ENCODE results near the gene STAT4.

STAT4 gene, protein sequence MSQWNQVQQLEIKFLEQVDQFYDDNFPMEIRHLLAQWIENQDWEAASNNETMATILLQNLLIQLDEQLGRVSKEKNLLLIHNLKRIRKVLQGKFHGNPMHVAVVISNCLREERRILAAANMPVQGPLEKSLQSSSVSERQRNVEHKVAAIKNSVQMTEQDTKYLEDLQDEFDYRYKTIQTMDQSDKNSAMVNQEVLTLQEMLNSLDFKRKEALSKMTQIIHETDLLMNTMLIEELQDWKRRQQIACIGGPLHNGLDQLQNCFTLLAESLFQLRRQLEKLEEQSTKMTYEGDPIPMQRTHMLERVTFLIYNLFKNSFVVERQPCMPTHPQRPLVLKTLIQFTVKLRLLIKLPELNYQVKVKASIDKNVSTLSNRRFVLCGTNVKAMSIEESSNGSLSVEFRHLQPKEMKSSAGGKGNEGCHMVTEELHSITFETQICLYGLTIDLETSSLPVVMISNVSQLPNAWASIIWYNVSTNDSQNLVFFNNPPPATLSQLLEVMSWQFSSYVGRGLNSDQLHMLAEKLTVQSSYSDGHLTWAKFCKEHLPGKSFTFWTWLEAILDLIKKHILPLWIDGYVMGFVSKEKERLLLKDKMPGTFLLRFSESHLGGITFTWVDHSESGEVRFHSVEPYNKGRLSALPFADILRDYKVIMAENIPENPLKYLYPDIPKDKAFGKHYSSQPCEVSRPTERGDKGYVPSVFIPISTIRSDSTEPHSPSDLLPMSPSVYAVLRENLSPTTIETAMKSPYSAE

GRCh38 chr2:191150600-191151330 is at the start of gene STAT4:
TSS of gene STAT4 (minus strand) at chr2:191150994. CDS start at chr2:191148203, 2,791 bp downstream.
- ChIA-PET POLR2A (interaction anchor here (0.5 kb wide), 1 partner anchor 621 kb away, joined by 3 read pairs; no protein-coding TSS in a partner anchor), CTCF (interaction anchor here (0.6 to 1.5 kb wide), 5 partner anchors 13 to 300 kb away, joined by 3 to 10 read pairs (median 3); no protein-coding TSS in a partner anchor)
- peak within 1 kb of the TSS; percentile 35 for H3K4me3 ChIP-seq (ENCODE audit: low read depth, low read length)
- no peaks in the 10 kb centered on the region for H3K36me3 ChIP-seq (ENCODE audit: control insufficient read depth in 2 of 2, insufficient read depth in 1 of 2, low read length in 2 of 2)
- no peaks in the 10 kb centered on the region for H3K9me3 ChIP-seq (ENCODE audit: control insufficient read depth, insufficient read depth, low read depth, low read length)
- no peaks in the 10 kb centered on the region for H3K4me1 ChIP-seq (ENCODE audit: control insufficient read depth, insufficient read depth, low read length)
- H3K27ac ChIP-seq (ENCODE audit: extremely low read depth, low read depth, low read length) = no peak within 1 kb of the TSS; the same call in 1 of the 2 replicates
- TF ChIP-seq ZBTB26 (tag by site-specific recombination; optimal IDR thresholded peaks at IDR 0.05) (peak; percentile 37), ZNF600 (tag by site-specific recombination; IDR thresholded peaks at IDR 0.05) (0 out of 2 replicates have a peak, but pooled peaks have one; percentile 56), ZNF335 (tag by site-specific recombination; conservative IDR thresholded peaks at IDR 0.05) (peak; percentile 76), ZNF660 (tag by site-specific recombination; IDR thresholded peaks at IDR 0.05) (no peak), ZBTB8A (tag by site-specific recombination; IDR thresholded peaks at IDR 0.05) (peak; percentile 69), TRIM28 (IDR thresholded peaks at IDR 0.05; ENCODE audit: borderline replicate concordance, low read length) (peak; percentile 70; the same call in 1 of the 2 replicates), GLIS2 (tag by site-specific recombination; IDR thresholded peaks at IDR 0.05) (no peak), ZBTB48 (tag by site-specific recombination; IDR thresholded peaks at IDR 0.05) (peak; percentile 85), ZBTB20 (tag by site-specific recombination; IDR thresholded peaks at IDR 0.05) (peak; percentile 40; the same call in 1 of the 2 replicates), ZNF544 (tag by site-specific recombination; IDR thresholded peaks at IDR 0.05) (no peak), ZNF624 (tag by site-specific recombination; IDR thresholded peaks at IDR 0.05) (no peak), SP2 (tag by site-specific recombination; IDR thresholded peaks at IDR 0.05) (peak; percentile 32; the same call in 1 of the 2 replicates), MZF1 (tag by site-specific recombination; IDR thresholded peaks at IDR 0.05; ENCODE audit: borderline replicate concordance) (0 out of 2 replicates have a peak, but pooled peaks have one; percentile 29), ZNF501 (tag by site-specific recombination; IDR thresholded peaks at IDR 0.05) (no peak), ZFHX2 (tag by site-specific recombination; conservative IDR thresholded peaks at IDR 0.05) (peak; percentile 16; the same call in 1 of the 2 replicates), ZEB2 (tag by site-specific recombination; IDR thresholded peaks at IDR 0.05) (0 out of 2 replicates have a peak, but pooled peaks have one; percentile 44)
- TF ChIP-seq, protein P1, sequence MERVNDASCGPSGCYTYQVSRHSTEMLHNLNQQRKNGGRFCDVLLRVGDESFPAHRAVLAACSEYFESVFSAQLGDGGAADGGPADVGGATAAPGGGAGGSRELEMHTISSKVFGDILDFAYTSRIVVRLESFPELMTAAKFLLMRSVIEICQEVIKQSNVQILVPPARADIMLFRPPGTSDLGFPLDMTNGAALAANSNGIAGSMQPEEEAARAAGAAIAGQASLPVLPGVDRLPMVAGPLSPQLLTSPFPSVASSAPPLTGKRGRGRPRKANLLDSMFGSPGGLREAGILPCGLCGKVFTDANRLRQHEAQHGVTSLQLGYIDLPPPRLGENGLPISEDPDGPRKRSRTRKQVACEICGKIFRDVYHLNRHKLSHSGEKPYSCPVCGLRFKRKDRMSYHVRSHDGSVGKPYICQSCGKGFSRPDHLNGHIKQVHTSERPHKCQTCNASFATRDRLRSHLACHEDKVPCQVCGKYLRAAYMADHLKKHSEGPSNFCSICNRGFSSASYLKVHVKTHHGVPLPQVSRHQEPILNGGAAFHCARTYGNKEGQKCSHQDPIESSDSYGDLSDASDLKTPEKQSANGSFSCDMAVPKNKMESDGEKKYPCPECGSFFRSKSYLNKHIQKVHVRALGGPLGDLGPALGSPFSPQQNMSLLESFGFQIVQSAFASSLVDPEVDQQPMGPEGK (tag by site-specific recombination; IDR thresholded peaks at IDR 0.05) = peak; percentile 33; the same call in 1 of the 2 replicates
- TF ChIP-seq, protein P2, sequence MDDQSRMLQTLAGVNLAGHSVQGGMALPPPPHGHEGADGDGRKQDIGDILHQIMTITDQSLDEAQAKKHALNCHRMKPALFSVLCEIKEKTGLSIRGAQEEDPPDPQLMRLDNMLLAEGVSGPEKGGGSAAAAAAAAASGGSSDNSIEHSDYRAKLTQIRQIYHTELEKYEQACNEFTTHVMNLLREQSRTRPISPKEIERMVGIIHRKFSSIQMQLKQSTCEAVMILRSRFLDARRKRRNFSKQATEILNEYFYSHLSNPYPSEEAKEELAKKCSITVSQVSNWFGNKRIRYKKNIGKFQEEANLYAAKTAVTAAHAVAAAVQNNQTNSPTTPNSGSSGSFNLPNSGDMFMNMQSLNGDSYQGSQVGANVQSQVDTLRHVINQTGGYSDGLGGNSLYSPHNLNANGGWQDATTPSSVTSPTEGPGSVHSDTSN (CRISPR knock-in tag; IDR thresholded peaks at IDR 0.05) = 0 out of 2 replicates have a peak, but pooled peaks have one; percentile 22
- TF ChIP-seq, protein P3, sequence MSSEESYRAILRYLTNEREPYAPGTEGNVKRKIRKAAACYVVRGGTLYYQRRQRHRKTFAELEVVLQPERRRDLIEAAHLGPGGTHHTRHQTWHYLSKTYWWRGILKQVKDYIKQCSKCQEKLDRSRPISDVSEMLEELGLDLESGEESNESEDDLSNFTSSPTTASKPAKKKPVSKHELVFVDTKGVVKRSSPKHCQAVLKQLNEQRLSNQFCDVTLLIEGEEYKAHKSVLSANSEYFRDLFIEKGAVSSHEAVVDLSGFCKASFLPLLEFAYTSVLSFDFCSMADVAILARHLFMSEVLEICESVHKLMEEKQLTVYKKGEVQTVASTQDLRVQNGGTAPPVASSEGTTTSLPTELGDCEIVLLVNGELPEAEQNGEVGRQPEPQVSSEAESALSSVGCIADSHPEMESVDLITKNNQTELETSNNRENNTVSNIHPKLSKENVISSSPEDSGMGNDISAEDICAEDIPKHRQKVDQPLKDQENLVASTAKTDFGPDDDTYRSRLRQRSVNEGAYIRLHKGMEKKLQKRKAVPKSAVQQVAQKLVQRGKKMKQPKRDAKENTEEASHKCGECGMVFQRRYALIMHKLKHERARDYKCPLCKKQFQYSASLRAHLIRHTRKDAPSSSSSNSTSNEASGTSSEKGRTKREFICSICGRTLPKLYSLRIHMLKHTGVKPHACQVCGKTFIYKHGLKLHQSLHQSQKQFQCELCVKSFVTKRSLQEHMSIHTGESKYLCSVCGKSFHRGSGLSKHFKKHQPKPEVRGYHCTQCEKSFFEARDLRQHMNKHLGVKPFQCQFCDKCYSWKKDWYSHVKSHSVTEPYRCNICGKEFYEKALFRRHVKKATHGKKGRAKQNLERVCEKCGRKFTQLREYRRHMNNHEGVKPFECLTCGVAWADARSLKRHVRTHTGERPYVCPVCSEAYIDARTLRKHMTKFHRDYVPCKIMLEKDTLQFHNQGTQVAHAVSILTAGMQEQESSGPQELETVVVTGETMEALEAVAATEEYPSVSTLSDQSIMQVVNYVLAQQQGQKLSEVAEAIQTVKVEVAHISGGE (tag by site-specific recombination; conservative IDR thresholded peaks at IDR 0.05; ENCODE audit: low read depth) = peak; percentile 71; the same call in 1 of the 2 replicates
- TF ChIP-seq, protein P4, sequence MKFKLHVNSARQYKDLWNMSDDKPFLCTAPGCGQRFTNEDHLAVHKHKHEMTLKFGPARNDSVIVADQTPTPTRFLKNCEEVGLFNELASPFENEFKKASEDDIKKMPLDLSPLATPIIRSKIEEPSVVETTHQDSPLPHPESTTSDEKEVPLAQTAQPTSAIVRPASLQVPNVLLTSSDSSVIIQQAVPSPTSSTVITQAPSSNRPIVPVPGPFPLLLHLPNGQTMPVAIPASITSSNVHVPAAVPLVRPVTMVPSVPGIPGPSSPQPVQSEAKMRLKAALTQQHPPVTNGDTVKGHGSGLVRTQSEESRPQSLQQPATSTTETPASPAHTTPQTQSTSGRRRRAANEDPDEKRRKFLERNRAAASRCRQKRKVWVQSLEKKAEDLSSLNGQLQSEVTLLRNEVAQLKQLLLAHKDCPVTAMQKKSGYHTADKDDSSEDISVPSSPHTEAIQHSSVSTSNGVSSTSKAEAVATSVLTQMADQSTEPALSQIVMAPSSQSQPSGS (tag by site-specific recombination; IDR thresholded peaks at IDR 0.05; ENCODE audit: low read depth) = 0 out of 2 replicates have a peak, but pooled peaks have one; percentile 8
- TF ChIP-seq, protein P5, sequence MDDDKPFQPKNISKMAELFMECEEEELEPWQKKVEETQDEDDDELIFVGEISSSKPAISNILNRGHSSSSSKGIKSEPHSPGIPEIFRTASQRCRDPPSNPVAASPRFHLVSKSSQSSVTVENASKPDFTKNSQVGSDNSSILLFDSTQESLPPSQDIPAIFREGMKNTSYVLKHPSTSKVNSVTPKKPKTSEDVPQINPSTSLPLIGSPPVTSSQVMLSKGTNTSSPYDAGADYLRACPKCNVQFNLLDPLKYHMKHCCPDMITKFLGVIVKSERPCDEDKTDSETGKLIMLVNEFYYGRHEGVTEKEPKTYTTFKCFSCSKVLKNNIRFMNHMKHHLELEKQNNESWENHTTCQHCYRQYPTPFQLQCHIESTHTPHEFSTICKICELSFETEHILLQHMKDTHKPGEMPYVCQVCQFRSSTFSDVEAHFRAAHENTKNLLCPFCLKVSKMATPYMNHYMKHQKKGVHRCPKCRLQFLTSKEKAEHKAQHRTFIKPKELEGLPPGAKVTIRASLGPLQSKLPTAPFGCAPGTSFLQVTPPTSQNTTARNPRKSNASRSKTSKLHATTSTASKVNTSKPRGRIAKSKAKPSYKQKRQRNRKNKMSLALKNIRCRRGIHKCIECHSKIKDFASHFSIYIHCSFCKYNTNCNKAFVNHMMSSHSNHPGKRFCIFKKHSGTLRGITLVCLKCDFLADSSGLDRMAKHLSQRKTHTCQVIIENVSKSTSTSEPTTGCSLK (tag by site-specific recombination; IDR thresholded peaks at IDR 0.05) = no peak

All from HEK293 (cell line).